ENCODE results near the gene NDEL1. TPM values are rescaled to one million over a fixed set of nuclear protein-coding genes. Genes with fewer than 3 reads are reported as not detected.

The NDEL1 gene
- total RNA-seq, 1 donor from 2014 or later: 60.2 TPM

DNA sequence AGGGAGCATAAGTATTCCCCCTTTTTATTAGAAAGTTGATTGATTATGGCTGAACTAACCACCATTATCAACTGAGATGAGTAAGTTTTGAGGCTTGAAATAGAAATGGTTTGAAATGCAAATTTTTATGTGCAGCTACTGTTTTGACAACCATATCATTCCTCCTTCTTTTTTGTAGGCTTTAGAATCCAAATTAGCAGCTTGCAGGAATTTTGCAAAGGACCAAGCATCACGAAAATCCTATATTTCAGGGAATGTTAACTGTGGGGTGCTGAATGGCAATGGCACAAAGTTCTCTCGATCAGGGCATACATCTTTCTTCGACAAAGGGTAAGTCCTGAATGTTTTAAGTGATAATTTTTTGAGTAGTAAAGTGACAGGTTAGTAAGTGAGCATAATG, 24.1 kb downstream of the NDEL1 start:
- DNase-seq (ENCODE audit: low spot score in 2 of 2, unreplicated experiment in 2 of 2): no peak
- Mint-ChIP-seq H3K4me1 (peaks cover 10% of the 10 kb centered on the region), H3K9me3 (no peaks in the 10 kb centered on the region), H3K27ac (no peak overlapping the region), H3K27me3 (ENCODE audit: low read depth) (no peaks in the 10 kb centered on the region), H3K4me3 (no peak overlapping the region), H3K36me3 (peaks cover 39% of the 10 kb centered on the region)
- TF ChIP-seq, protein P1, sequence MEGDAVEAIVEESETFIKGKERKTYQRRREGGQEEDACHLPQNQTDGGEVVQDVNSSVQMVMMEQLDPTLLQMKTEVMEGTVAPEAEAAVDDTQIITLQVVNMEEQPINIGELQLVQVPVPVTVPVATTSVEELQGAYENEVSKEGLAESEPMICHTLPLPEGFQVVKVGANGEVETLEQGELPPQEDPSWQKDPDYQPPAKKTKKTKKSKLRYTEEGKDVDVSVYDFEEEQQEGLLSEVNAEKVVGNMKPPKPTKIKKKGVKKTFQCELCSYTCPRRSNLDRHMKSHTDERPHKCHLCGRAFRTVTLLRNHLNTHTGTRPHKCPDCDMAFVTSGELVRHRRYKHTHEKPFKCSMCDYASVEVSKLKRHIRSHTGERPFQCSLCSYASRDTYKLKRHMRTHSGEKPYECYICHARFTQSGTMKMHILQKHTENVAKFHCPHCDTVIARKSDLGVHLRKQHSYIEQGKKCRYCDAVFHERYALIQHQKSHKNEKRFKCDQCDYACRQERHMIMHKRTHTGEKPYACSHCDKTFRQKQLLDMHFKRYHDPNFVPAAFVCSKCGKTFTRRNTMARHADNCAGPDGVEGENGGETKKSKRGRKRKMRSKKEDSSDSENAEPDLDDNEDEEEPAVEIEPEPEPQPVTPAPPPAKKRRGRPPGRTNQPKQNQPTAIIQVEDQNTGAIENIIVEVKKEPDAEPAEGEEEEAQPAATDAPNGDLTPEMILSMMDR (IDR thresholded peaks at IDR 0.05; ENCODE audit: unreplicated experiment): no peak

DNA sequence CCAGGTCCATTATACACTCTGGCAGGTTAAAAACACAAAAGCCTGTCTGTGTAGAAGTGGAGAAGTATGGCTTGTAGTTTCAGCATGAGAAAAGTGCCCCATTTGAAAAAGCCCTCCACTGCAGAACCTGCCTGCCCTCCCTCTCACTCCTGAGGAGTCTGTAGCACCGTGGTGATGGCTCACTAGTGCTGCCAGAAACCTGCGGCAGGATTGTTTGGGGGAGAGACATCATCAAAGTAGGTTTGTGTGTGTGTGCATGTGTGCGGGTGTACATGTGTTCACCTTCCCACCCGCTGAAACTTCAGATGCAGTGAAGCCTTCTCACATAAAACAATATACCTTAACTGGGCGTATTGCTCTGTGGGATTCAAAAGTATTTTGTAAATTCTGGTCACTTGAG, 26.9 kb downstream of the NDEL1 start:
- H3K4me1 Mint-ChIP-seq: peaks cover 22% of the 10 kb centered on the region

DNA sequence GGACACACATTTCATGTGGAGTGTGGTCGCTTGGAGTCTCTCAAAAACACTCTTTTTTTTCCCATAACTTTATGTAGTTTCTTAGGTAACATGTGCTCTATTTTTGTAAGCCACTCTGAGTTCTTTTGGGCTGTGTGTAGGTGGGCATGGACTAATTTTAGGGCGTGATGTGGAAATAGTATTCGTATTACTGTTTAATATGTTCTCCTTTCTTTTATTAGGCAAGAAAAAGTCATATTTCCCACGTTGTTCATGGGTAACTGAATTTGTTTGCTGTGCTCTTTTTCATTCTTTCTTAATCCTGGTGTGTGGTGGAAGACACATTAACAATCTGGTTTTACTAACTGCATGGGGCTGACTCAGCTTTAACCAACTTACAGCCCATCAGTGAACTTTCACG, 27.4 kb downstream of the NDEL1 start:
- Mint-ChIP-seq H3K36me3 (peaks cover 25% of the 10 kb centered on the region), H3K4me3 (no peak overlapping the region), H3K4me1 (peaks cover 22% of the 10 kb centered on the region), H3K27me3 (ENCODE audit: low read depth) (no peaks in the 10 kb centered on the region), H3K9me3 (no peaks in the 10 kb centered on the region), H3K27ac (no peak overlapping the region)
- TF ChIP-seq, protein P1 (IDR thresholded peaks at IDR 0.05; ENCODE audit: unreplicated experiment): no peak
- no peak for DNase-seq (ENCODE audit: low spot score in 2 of 2, unreplicated experiment in 2 of 2)

More for the DNA sequence above, 26.9 kb downstream of the NDEL1 start:
- Mint-ChIP-seq H3K27me3 (ENCODE audit: low read depth) (no peaks in the 10 kb centered on the region), H3K27ac (no peak overlapping the region), H3K36me3 (peaks cover 22% of the 10 kb centered on the region), H3K4me3 (no peak overlapping the region), H3K9me3 (no peaks in the 10 kb centered on the region)
- DNase-seq (ENCODE audit: low spot score in 2 of 2, unreplicated experiment in 2 of 2): no peak
- TF ChIP-seq, protein P1 (IDR thresholded peaks at IDR 0.05; ENCODE audit: unreplicated experiment): no peak

DNA sequence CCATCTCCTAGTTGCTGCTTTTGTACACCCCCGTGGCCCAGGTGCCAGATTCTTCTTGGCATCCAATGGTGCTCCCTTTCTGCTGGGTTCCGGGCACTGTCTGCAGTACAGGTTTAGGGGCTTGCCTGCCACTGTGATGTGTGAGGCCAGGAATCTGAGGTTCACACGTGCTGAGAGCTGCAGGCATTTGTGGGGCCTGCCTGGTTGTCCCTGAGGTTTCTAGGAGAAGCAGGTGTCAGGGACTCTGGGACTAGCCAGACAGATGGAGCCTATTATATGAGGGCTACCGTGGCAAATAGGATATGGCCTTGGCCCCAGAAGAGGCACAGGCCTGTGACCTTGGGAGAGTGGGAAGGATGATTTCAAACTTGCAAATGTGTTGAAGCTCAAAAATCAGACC, 29.3 kb downstream of the NDEL1 start:
- no peak for DNase-seq (ENCODE audit: low spot score in 2 of 2, unreplicated experiment in 2 of 2)
- Mint-ChIP-seq H3K4me3 (no peak overlapping the region), H3K27me3 (ENCODE audit: low read depth) (no peaks in the 10 kb centered on the region), H3K4me1 (peaks cover 22% of the 10 kb centered on the region), H3K27ac (peak overlapping the region; percentile 18), H3K36me3 (peaks cover 22% of the 10 kb centered on the region), H3K9me3 (no peaks in the 10 kb centered on the region)
- TF ChIP-seq, protein P1 (IDR thresholded peaks at IDR 0.05; ENCODE audit: unreplicated experiment): no peak

DNA sequence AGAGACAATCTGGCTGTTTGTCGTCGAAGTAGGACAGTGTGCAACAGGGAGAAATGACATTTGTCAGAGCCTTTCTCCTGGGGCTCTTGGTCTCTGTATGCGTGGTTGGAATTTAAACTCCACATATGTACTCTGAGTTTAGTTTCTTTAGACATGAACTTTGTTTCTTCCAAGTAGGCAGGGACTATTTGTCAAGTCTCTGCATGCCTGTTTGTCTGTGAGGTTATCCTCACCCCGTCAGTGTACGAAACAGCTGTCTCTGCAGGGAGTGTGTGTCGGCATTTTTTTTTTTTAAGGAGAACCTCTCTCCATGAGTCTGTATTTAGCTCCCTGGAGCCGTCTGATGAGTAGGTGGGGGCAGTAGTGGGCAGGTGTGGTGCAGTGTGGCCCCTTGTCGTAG, 29.7 kb downstream of the NDEL1 start:
- no peak overlapping the region for H3K4me3 Mint-ChIP-seq
- no peaks in the 10 kb centered on the region for H3K9me3 Mint-ChIP-seq
- peaks cover 19% of the 10 kb centered on the region for H3K36me3 Mint-ChIP-seq
- DNase-seq (ENCODE audit: low spot score in 2 of 2, unreplicated experiment in 2 of 2): no peak
- TF ChIP-seq, protein P1 (IDR thresholded peaks at IDR 0.05; ENCODE audit: unreplicated experiment): no peak
- peak overlapping the region; percentile 18 for H3K27ac Mint-ChIP-seq
- peaks cover 22% of the 10 kb centered on the region for H3K4me1 Mint-ChIP-seq
- H3K27me3 Mint-ChIP-seq (ENCODE audit: low read depth): no peaks in the 10 kb centered on the region

DNA sequence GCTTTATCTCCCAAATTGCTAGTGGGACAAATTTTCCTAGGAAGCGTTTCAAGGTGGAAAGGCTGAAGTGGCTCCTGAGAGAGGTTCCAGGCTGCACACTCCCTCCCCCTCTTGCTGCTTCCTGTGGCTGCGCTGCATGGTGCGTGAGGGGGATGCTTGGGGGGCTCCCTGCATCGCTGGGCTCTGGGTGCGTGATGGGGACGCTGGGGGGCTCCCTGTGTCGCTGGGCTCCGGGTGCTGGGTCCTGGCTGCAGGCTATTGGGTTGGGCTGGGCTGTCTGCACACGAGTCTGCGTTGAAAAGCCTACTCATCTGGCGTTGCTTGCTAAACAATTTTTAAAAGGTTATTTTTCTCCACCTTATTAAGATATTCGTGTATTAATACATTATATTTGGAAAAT, 30.1 kb downstream of the NDEL1 start:
- H3K27me3 Mint-ChIP-seq (ENCODE audit: low read depth): no peaks in the 10 kb centered on the region
- peaks cover 22% of the 10 kb centered on the region for H3K4me1 Mint-ChIP-seq
- no peaks in the 10 kb centered on the region for H3K9me3 Mint-ChIP-seq
- peak overlapping the region; percentile 10 for H3K27ac Mint-ChIP-seq
- H3K36me3 Mint-ChIP-seq: peaks cover 19% of the 10 kb centered on the region
- H3K4me3 Mint-ChIP-seq: no peak overlapping the region
- no peak for DNase-seq (ENCODE audit: low spot score in 2 of 2, unreplicated experiment in 2 of 2)
- TF ChIP-seq, protein P1 (IDR thresholded peaks at IDR 0.05; ENCODE audit: unreplicated experiment): no peak
